ENCODE data around the gene CZIB.
"Not testable (repeated sequence)": the region's sequence is repeated elsewhere in the genome, so short reads cannot be mapped to it uniquely, and the experiment has no call there.

CZIB gene

DNA sequence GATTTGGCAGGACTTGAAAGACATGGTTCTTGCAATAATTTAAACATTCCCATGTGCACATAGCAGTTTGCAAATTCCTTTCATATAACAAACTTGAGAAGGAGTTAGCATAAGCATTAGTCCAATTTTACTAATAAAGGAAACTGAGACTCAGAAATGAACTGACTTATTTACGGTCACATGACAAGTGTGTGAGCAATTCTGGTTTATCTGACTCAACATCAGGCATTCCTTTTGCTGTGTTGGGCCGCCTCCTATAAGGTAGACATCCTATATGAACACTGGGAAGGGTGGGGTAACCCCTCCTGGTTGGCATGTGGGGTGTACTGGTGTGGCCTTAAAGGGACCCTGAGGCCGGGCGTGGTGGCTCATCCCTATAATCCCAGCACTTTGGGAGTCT lies 32.3 kb downstream of the CZIB start:
- DNase-seq = no peak

DNA sequence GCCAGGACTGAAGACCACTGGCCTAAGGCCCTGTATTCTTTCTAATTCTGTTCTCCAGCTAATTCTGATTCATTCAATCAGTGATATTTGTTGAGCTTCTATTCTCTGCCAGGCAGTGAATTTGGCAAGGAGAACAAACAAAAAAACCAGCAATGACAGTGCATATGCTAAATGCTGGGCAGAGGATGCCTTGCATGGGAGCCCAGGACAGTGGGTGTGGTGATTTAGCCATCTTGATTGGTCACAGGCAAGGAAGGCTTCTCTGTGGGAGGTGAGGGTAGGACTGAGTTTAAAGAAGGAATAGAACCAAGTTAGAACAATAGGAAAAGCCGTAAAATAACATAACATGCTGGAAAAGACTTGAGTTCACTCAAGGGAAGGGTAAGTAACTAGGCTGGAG lies 33.0 kb downstream of the CZIB start:
- no peak for DNase-seq

- DNase-seq = no peak
These were observed 33.9 kb downstream of the CZIB start for GRCh38 chr1:53186533-53186932.

GRCh38 chr1:53185955-53186297 lies 34.5 kb downstream of the CZIB start:
- not testable (repeated sequence) for DNase-seq

DNA sequence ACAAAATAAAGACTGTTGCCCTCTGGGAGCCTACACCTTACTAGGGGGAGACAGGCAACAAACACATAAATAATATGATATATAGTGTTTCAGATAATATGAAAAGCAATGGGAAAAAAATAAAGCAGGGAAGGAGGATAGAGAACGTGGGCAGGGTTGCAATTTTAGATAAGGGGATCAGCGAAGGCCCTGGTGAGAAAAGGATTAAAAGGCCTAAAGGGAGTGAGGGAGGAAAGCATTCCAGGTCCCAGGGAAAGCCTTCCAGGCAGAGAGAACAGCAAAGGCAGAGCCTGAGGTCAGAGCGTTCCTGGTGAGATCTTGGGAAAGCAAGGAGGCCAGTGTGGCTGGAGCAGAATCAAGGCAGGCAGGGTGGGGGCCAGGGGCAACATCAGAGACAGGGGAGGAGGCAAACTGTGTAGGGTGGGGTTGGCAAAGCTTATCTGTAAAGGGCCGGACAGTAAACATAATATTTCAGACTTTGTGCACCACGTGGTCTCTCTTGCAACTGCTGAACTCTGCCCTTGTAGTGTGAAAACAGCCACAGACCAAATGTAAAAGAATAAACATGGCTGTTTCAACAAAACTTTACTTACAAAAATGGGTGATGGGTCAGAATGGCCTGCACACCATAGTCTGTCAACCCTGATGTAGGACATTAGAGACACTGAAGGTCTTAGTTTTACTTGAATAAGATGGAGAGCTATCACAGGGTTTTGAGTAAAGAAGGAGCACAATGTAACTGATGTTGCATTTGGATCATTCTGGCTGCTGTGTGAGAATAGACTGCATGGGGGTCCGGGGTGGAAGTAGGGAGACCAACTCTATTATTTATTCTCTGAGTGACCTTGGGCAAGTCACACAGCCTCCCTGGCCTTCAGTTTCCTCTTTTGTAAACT lies 37.1 kb downstream of the CZIB start:
- DNase-seq = no peak

GRCh38 chr1:53182716-53183094 lies 37.7 kb downstream of the CZIB start:
- no peak for DNase-seq

GRCh38 chr1:53182111-53182593 lies 38.3 kb downstream of the CZIB start:
- peak; percentile 69 for DNase-seq

GRCh38 chr1:53180951-53181350 lies 39.5 kb downstream of the CZIB start:
- DNase-seq = no peak

DNA sequence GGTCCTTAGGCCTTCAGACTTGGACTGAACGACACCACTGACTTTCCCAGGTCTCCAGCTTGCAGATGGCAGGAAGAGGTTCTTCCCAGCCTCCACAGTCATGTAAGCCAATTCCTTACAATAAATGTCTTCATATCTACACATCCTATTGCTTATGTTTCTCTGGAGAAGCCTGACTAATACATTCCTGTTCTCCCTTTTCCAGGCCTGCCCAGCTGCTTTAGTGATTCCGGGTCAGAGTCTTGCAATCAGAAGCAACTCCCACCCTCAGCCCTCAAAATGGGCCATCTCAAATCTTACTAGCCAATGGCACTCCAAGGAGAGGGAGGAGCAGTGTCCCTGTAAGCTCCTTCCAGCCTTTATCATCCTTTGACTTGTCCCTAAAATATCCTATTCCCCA lies 40.2 kb downstream of the CZIB start:
- DNase-seq = no peak

DNA sequence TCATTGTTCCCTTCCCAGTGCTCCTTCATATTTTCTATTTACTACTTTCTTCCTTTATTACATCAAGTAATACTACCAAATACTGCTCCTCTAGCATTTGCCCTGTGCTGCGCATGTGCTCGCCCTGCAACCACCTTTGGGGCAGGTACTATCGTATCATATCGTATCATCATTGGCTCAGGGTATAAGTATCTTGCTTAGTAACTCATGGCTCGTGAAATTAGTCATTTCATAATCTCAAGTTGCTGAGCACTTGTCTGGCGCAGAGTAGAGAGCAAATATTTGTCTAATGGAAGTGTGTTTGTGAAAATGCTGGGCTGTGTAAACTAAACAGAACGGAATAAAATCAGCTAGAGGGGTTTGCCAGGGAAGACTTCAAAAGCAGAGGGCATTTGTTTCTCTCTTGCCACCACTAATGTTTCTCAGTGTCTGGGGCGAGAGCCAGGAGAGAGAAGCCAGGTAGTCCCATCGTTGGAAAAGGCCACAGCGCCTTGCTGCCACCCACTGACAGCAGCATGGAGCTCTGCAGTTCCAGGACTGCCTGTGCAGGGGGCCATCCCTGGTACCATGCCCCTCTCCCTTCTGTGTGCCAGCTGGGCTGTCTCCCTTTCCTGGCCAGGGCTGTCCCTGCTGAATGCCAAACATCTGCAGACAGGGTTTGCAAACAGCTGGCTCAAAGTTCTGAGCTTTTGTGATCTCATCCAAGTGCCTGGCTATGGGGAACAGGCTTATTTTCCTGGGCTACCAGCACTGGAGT lies 43.8 kb downstream of the CZIB start:
- peak; percentile 55 for DNase-seq

- DNase-seq = no peak
These were observed 45.2 kb downstream of the CZIB start for GRCh38 chr1:53174971-53175913.

DNA sequence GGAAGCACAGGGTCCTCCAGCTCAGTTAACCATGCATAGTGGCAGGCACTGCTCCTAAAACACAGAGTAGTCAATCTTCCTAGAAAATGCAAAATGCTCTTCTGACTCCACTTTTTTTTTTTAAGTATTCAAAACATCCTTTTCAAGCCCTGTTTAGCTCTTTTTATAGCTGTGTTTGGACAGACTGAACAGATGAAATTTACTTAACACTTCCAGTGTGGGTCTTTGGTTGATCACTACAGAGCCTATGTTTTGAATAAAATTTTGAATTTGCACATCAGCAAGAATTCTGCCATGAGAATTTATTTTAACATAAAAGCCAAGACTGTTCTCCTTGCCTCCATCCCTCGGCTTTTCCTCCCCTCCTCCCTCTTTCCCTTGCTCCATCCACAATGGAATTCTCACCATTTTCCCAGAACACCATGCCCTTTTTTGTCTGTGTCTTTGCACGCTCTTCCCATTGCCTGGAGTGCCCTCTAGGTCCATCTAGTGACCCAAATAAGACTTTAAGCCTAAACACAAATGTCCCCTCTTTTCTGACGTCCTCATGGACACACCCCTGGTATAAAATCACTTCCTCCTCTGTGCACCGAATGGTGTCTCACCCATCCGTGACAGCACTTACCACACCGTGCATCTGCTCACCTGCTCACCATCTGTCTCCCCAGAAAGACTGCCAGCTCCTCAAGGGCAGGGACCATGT lies 47.9 kb downstream of the CZIB start:
- DNase-seq = peak; percentile 34

GRCh38 chr1:53166912-53167311 lies 53.5 kb downstream of the CZIB start:
- DNase-seq = no peak

GRCh38 chr1:53166366-53166765 lies 54.1 kb downstream of the CZIB start:
- no peak for DNase-seq

- no peak for DNase-seq
These were observed 54.9 kb downstream of the CZIB start for GRCh38 chr1:53165408-53165961.
